Activated CD4-positive, alpha-beta T cell treated with anti-CD3 and anti-CD28 coated beads, Interleukin-2, amount 10 ng/mL, durations not matched to agents 7 days and 5 days (primary cell): Measurements from ENCODE around the gene ZBP1. TPM values are rescaled to one million over a fixed set of nuclear protein-coding genes. Genes with fewer than 3 reads are reported as not detected.

Experiments used
- CTCF ChIA-PET: fragments of 350-600 bp; sonication (Branson Sonifier 250); formaldehyde crosslinking; loops from one replicate; lab custom pipeline; 2021; ENCODE audit warnings: antibody characterized with exemption; lab: Charles Lee
- POLR2A ChIA-PET: fragments of 350-600 bp; sonication (Branson Sonifier 250); formaldehyde crosslinking; loops from one replicate; lab custom pipeline; 2021; ENCODE audit warnings: antibody characterized with exemption; lab: Charles Lee
- DNase-seq: peaks from one replicate; pipeline ENCODE4 v3.0.0-alpha.2; 2020
- H3K27ac Mint-ChIP-seq: one replicate; pipeline ENCODE4 v1.8.0; 2021; ENCODE audit warnings: mild to moderate bottlenecking, moderate library complexity, mixed read lengths
- H3K27me3 Mint-ChIP-seq: one replicate; pipeline ENCODE4 v1.8.0; 2021; ENCODE audit warnings: mixed read lengths
- H3K36me3 Mint-ChIP-seq: one replicate; pipeline ENCODE4 v1.8.0; 2021; ENCODE audit warnings: low read depth, mixed read lengths
- H3K4me1 Mint-ChIP-seq: one replicate; pipeline ENCODE4 v1.8.0; 2021; ENCODE audit warnings: mixed read lengths
- H3K4me3 Mint-ChIP-seq: one replicate; pipeline ENCODE4 v1.8.0; 2021; ENCODE audit warnings: mild to moderate bottlenecking, moderate library complexity, mixed read lengths
- H3K9me3 Mint-ChIP-seq: one replicate; pipeline ENCODE4 v1.8.0; 2021; ENCODE audit warnings: mixed read lengths
- total RNA-seq, 2 experiments: library from RNA; stranded (reverse); gene quantifications; one replicate each; pipeline ENCODE4 v1.2.3, GENCODE V29; 2021

Gene ZBP1
- total RNA-seq, 2 experiments from 2014 or later: 28.3 to 31.4 TPM

DNA sequence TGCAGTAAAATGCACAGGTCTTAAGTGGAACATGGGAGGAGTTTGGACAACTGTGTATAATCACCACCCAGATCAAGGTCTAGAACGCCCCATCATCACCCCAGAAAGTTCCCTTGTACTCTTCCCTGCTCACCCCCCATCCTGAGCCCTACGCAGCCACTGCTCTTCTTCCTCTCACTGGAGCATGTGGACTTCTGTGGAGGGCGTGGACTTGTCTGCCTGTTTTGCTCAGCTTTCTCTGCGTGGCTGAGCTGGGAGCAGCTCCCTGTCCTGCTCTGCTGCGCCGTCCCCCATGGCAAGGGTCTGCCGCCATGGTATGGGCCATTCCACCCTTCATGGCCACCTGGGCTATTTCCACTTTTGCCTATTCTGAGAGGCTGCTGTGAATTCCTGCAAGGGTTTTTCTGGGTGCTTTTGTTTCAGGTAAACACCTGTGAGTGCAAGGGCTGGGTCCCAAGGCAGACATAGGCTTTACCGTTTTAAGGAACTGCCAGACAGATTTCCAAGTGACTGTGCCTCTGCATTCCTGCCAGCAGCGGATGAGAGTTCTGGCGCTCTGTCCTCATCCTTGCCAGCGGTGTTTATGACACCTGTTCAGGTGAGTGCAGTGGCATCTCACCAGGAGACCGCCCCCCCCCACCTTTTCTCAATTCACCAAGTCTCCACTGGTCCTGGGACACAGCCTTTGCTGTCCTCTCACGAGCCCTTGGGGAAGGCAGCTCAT is 39.6 kb downstream of the ZBP1 start:
- peaks cover 35% of the 10 kb centered on the region for H3K27me3 Mint-ChIP-seq
- H3K4me3 Mint-ChIP-seq: no peak overlapping the region
- H3K27ac Mint-ChIP-seq: no peak overlapping the region
- ChIA-PET CTCF (no interaction called here), POLR2A (no interaction called here)
- H3K4me1 Mint-ChIP-seq: no peaks in the 10 kb centered on the region
- no peaks in the 10 kb centered on the region for H3K9me3 Mint-ChIP-seq
- H3K36me3 Mint-ChIP-seq: no peaks in the 10 kb centered on the region
- no peak for DNase-seq

DNA sequence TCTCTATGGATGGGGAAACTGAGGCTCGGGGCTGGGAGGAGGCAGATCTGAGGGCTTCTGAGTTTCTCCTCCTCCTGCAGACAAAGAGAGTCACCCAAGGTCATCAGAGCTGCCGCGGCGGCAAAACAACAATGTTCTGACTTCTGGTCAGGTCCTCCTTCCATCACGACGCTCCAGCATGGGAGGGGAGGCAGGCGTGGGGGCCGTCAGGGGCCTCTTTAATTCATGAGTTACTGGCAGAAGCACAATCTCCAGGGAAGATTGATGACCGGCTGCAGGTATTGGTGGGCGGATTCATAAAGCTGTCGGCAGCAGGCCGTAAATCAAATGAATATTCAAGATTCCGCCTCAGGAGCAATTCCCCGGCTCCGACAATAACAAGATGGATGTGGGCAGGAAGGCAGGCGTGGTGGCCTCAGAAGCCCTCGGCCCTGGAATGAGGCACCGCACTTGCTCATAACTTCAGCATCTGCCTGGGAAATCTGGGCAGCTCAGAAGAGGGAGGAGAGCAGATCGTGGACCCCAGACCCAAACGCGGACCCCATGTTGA is 40.3 kb downstream of the ZBP1 start:
- Mint-ChIP-seq H3K27me3 (peaks cover 32% of the 10 kb centered on the region), H3K27ac (no peak overlapping the region), H3K4me1 (no peaks in the 10 kb centered on the region), H3K4me3 (no peak overlapping the region), H3K36me3 (no peaks in the 10 kb centered on the region), H3K9me3 (no peaks in the 10 kb centered on the region)
- ChIA-PET CTCF (interaction anchor here (1.5 kb wide), 1 partner anchor 14 kb away, joined by 6 read pairs; no protein-coding TSS in a partner anchor), POLR2A (no interaction called here)
- no peak for DNase-seq

DNA sequence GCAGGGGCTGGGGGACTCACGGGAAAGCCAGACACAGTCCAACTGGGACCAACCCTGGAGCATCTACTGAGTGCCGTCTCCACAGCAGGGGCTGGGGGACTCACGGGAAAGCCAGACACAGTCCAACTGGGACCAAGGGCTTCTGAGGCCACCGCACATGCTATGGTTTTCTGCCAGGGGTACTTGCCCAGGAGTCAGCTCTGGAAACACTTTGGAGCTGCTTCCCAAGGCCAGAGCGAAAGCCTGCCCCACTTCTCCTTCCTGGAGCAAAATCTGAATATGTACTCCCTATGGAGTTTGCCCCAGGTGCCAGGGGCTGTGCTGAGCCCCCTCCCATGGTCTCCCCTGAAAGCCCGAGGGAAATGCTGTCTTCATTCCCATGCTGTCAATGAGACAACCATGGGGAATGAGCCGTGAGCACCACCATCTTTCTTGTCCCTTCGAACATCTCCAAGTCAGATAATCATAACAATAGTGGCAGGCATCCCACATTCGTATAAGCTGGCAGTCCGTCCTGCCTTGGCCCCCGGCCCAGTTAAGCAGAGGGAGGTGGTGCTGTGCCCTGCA is 40.8 kb downstream of the ZBP1 start:
- no peak for DNase-seq
- Mint-ChIP-seq H3K27ac (no peak overlapping the region), H3K36me3 (no peaks in the 10 kb centered on the region), H3K4me1 (no peaks in the 10 kb centered on the region), H3K4me3 (no peak overlapping the region), H3K27me3 (peaks cover 28% of the 10 kb centered on the region), H3K9me3 (no peaks in the 10 kb centered on the region)
- POLR2A ChIA-PET: no interaction called here
- CTCF ChIA-PET: interaction anchor here (1.5 kb wide), 1 partner anchor 15 kb away, joined by 6 read pairs; no protein-coding TSS in a partner anchor

DNA sequence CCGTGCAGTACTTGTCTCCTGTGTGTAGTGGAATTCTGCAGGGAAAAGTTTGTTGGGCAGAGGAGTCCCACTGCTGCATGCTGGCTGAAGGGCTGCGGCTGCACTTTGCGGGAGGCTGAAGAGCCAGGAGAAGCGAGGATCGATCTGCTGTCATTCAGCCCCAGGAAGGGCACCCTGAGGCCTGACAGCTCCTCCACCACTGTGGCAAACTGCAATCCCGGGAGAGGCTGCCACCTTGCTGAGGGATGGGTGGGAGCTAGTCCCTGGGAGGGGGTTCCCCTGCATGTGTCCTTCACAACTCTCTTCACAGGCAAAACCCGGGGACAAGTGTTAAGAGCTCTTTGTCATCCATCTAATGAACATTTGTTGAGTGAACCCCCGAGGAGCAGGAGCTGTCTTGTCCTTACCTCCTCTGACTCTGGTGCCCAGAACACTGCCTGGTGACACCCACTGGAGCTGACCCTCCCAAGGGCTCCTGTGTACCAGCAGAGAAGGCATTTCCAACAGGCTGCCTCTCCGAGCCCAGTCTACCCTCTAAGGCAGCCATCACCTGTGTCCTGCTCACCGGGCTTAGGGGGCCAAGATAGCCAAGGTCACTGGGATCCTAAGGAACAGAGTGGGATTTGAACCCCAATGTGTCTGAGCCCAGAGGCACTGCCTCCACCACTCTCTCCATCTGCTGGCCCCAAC is 41.6 kb downstream of the ZBP1 start:
- Mint-ChIP-seq H3K4me3 (no peak overlapping the region), H3K27ac (no peak overlapping the region), H3K27me3 (peaks cover 28% of the 10 kb centered on the region), H3K9me3 (no peaks in the 10 kb centered on the region), H3K36me3 (no peaks in the 10 kb centered on the region), H3K4me1 (no peaks in the 10 kb centered on the region)
- DNase-seq: no peak
- ChIA-PET CTCF (interaction anchor here (1.5 kb wide), 1 partner anchor 16 kb away, joined by 6 read pairs; no protein-coding TSS in a partner anchor), POLR2A (no interaction called here)

DNA sequence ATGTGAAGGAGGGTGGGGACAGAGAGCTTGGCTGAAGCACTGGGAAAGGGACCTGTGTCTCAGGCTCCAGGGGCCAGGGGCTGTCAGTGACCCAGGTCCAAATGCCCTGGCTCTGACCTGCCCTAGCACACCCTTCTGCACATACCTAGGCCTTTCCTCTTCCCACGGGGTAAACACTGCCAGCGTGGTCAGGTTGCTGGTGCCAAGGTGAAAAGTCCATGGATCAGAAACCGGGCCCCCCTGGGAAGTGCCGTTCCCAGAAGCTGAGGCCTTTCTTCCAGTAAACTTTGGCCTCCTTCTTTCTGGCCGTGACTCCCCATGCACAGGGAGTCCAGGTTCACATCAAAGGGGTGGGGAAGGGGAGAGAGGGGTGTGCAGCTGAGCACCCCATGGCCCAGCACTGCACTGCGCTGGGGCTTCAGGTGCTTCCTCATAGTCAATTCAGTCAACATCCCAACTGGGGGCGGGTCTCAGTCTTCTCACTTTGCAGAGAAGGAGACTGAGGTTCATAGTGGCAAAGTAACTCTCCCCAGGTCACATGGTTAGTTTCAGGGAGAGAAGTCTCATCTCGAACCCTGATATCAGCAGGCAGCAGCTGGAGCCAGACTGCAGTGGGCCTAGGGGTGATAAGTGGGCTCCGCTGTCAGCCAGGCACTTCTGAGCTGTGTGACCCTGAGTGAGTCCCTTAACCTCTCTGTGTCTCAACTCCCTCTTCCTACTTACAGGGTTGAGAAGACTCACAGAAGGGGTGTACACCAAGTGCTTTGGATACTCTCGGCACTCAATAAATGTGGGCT is 42.3 kb downstream of the ZBP1 start:
- H3K9me3 Mint-ChIP-seq: no peaks in the 10 kb centered on the region
- ChIA-PET CTCF (no interaction called here), POLR2A (no interaction called here)
- H3K4me1 Mint-ChIP-seq: no peaks in the 10 kb centered on the region
- H3K27ac Mint-ChIP-seq: no peak overlapping the region
- peaks cover 26% of the 10 kb centered on the region for H3K27me3 Mint-ChIP-seq
- no peak for DNase-seq
- no peaks in the 10 kb centered on the region for H3K36me3 Mint-ChIP-seq
- H3K4me3 Mint-ChIP-seq: no peak overlapping the region

DNA sequence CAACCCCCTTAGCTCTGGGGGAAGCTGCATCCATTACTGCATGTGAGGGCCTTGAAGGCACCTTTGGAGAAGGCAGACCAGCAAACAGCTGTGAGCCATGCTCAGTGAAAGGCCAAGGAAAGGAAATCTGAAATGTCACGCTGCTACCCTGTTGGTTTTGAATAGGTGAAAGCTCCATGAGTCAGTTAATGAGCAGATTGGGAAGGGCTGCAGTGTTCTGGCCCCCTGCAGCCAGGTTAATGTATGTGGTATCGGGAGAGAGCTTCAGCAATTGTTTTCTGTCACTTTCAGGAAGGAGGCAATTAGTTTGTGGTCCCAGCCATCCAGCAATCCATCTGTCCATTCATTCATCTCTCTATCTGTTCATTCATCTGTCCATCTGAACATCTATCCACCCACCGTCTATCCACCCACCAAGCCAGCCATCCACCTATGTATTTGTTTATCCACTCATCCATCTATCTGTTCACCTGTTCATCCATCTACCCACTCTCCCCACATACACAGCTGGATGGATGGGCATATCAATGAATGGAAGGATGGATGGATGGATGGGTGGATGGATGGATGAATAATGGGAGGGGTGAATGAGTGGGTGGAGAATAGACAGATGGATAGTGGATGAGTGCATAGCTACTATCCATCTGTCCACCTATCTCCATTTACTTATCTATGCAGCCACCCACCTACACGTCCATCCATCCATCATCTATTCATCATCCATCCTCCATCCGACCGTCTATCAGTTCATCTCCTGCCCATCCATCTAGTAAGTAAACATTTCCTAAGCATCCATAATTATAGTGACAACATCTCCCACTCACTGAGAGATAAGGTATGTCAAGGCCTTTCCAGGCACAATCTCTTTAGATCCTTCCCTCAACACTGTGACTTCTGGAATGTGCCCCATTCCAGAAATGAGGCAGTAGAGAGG is 43.3 kb downstream of the ZBP1 start:
- Mint-ChIP-seq H3K4me3 (no peak overlapping the region), H3K9me3 (no peaks in the 10 kb centered on the region), H3K27me3 (peaks cover 21% of the 10 kb centered on the region), H3K4me1 (no peaks in the 10 kb centered on the region), H3K27ac (no peak overlapping the region), H3K36me3 (no peaks in the 10 kb centered on the region)
- no peak for DNase-seq
- ChIA-PET CTCF (interaction anchor here (1.5 kb wide), 1 partner anchor 17 kb away, joined by 4 read pairs; no protein-coding TSS in a partner anchor), POLR2A (no interaction called here)

DNA sequence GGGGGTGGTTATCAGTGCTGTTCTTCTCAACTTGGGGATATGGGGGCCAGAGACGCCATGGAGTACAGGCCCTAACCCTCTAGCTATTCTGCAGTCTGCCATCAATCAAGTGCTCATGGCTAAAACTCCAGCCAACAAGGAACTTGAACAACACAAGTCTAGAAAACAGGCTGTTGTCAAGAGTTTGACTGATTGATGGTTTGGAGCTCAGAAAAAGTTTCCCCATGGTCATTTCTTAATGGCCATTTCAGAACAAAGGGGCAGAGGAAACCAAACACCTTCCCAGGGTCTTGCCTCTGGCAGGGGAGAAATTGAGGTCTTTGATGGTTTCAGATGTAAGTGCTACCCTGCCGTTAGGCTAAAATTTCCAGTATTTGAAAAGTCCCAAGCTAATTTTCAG is 44.2 kb downstream of the ZBP1 start:
- Mint-ChIP-seq H3K4me1 (no peaks in the 10 kb centered on the region), H3K27ac (no peak overlapping the region), H3K9me3 (no peaks in the 10 kb centered on the region), H3K36me3 (no peaks in the 10 kb centered on the region), H3K4me3 (no peak overlapping the region), H3K27me3 (peaks cover 18% of the 10 kb centered on the region)
- no peak for DNase-seq
- POLR2A ChIA-PET: no interaction called here
- CTCF ChIA-PET: interaction anchor here (1.5 kb wide), 1 partner anchor 18 kb away, joined by 4 read pairs; no protein-coding TSS in a partner anchor

DNA sequence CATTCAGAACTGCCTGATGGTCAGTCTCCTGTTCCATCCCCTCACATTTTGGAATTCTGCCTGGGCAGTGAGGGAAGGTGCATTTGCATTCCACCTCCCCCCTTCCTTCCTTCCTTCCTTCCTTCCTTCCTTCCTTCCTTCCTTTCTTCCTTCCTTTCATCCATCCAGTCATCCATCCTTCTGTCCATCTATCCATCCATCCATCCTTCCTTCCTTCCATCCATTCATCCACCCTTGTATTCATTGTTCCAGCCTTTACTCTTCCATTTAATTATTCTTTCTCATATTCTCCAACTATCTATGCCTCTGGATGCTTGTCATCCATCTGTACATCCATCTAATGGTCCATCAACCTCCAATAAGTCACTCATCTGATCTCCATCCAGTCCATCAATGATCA is 45.3 kb downstream of the ZBP1 start:
- CTCF ChIA-PET: no interaction called here
- H3K36me3 Mint-ChIP-seq: no peaks in the 10 kb centered on the region
- H3K4me1 Mint-ChIP-seq: no peaks in the 10 kb centered on the region
- no peaks in the 10 kb centered on the region for H3K9me3 Mint-ChIP-seq
- no peak overlapping the region for H3K27ac Mint-ChIP-seq
- no peak overlapping the region for H3K4me3 Mint-ChIP-seq
- H3K27me3 Mint-ChIP-seq: peaks cover 7% of the 10 kb centered on the region
- DNase-seq: no peak
- POLR2A ChIA-PET: no interaction called here

DNA sequence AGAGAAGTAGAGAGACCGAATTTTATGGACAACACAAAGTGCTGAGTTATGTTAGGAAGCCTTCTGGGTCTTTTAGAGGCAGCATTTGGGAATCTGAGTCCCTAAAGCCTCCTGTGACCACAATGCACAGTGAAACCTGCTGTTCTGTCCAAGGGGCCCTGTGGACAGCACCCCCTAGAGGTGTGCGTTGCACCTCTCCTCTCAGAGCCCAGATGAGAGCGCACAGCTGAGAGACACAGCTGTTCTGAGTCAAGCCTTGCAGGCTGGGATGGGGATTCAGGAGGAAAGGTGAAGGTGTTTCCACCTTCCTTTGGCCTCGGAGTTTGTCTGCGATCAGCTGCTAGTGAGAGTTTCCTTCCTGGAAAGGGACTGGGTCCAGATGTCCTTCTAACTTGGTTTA is 46.3 kb downstream of the ZBP1 start:
- ChIA-PET CTCF (no interaction called here), POLR2A (no interaction called here)
- DNase-seq: no peak
- Mint-ChIP-seq H3K27me3 (peaks cover 2% of the 10 kb centered on the region), H3K36me3 (no peaks in the 10 kb centered on the region), H3K4me3 (no peak overlapping the region), H3K9me3 (no peaks in the 10 kb centered on the region), H3K4me1 (no peaks in the 10 kb centered on the region), H3K27ac (no peak overlapping the region)

DNA sequence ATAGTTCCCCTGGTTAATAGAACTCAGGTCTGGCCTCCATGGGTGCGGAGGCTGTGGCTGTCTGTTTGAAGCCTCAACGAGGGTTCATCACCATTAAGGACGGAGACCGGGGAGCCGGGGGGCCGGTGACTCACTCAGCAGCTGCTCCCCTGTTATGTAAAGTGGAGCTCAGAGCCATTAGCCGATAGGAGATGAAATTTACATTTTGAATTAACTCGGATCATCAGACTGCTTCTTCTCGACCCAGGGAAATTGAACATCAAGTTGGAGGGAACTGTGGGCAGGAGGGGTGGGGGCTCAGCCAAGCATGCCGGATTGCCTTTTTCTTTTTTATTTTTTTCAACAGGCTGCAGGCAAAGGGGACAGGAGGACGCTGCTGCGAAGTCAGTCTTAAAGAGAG is 47.0 kb downstream of the ZBP1 start:
- CTCF ChIA-PET: no interaction called here
- no peaks in the 10 kb centered on the region for H3K4me1 Mint-ChIP-seq
- no peak for DNase-seq
- no peaks in the 10 kb centered on the region for H3K36me3 Mint-ChIP-seq
- no peak overlapping the region for H3K4me3 Mint-ChIP-seq
- H3K27me3 Mint-ChIP-seq: peaks cover 2% of the 10 kb centered on the region
- no peaks in the 10 kb centered on the region for H3K9me3 Mint-ChIP-seq
- H3K27ac Mint-ChIP-seq: no peak overlapping the region
- POLR2A ChIA-PET: no interaction called here

DNA sequence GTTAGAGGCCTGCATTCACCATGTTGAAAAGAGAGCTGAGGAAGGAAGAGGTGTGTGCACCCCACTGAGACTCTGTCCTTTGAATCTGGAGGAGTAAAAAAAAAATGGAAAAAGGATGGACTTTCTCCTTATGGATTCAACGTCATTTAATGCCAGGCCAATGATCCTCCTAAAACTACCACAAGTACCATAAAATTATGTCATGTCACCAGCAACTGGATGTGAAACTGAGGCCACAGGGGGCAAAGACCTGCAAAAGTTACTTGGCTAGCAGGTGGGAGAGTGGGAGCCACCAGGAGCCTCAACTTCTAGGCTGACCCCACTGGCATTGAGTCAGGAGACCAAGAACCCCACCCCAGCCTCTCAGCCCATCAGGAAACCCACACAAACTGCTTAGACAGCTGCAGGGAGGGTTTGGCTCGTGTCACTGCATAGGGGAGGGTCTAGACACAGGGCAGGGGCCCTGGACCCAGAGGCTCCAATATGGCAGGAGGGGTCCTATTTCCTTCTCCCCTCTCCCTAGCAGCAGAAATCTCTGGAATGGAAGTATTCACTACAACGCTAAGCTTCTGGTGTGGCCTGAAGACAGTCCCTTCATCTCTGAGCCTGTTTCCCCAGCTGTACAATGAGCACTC is 48.3 kb downstream of the ZBP1 start:
- Mint-ChIP-seq H3K4me1 (no peaks in the 10 kb centered on the region), H3K36me3 (no peaks in the 10 kb centered on the region), H3K9me3 (no peaks in the 10 kb centered on the region), H3K27me3 (peaks cover 2% of the 10 kb centered on the region), H3K27ac (no peak overlapping the region), H3K4me3 (no peak overlapping the region)
- ChIA-PET POLR2A (no interaction called here), CTCF (no interaction called here)
- no peak for DNase-seq
